Hematopoietic multipotent progenitor cell treated with erythropoietin and hydrocortisone succinate and interleukin-3 and kit ligand, for 8 days (in vitro differentiated cells): ENCODE results near the gene CAMSAP3.

Experiments
- DNase-seq: peaks from one replicate; pipeline ENCODE4 v3.0.0-alpha.2; 2015

Gene CAMSAP3, protein sequence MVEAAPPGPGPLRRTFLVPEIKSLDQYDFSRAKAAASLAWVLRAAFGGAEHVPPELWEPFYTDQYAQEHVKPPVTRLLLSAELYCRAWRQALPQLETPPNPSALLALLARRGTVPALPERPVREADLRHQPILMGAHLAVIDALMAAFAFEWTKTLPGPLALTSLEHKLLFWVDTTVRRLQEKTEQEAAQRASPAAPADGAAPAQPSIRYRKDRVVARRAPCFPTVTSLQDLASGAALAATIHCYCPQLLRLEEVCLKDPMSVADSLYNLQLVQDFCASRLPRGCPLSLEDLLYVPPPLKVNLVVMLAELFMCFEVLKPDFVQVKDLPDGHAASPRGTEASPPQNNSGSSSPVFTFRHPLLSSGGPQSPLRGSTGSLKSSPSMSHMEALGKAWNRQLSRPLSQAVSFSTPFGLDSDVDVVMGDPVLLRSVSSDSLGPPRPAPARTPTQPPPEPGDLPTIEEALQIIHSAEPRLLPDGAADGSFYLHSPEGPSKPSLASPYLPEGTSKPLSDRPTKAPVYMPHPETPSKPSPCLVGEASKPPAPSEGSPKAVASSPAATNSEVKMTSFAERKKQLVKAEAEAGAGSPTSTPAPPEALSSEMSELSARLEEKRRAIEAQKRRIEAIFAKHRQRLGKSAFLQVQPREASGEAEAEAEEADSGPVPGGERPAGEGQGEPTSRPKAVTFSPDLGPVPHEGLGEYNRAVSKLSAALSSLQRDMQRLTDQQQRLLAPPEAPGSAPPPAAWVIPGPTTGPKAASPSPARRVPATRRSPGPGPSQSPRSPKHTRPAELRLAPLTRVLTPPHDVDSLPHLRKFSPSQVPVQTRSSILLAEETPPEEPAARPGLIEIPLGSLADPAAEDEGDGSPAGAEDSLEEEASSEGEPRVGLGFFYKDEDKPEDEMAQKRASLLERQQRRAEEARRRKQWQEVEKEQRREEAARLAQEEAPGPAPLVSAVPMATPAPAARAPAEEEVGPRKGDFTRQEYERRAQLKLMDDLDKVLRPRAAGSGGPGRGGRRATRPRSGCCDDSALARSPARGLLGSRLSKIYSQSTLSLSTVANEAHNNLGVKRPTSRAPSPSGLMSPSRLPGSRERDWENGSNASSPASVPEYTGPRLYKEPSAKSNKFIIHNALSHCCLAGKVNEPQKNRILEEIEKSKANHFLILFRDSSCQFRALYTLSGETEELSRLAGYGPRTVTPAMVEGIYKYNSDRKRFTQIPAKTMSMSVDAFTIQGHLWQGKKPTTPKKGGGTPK

DNA sequence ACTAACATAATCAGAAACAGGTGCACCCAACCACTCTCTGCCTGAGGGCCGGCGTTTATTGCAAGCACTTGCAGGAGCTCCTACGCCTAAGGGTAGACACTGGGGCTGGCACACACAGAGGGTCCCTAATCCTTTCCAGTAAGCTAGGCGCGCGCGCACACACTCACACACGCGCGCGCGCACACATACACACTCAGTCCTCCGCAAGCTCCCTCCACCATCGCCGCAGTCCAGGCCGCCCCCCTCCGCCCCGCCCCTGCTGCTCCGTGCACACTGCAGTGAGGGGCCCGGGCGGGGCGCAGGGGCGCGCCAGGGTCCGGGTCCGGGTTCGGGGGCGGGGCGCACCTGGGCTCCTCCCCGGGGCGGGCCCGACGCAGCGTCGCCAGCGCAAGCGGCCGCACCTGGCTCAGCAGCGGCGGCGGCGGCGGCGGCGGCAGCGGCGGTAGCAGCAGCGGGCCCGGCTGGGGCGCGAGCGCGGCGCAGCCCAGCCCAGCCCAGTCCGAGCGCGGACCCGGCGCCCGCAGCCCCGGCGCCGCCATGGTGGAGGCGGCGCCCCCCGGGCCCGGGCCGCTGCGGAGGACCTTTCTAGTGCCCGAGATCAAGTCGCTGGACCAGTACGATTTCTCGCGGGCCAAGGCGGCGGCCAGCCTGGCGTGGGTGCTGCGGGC lies at the start of gene CAMSAP3:
Gene CAMSAP3, plus strand, starts transcription at position 398 of the 668 bp plus-strand sequence. Its CDS starts 140 bp downstream, at position 538.
- peak; percentile 6 for DNase-seq

DNA sequence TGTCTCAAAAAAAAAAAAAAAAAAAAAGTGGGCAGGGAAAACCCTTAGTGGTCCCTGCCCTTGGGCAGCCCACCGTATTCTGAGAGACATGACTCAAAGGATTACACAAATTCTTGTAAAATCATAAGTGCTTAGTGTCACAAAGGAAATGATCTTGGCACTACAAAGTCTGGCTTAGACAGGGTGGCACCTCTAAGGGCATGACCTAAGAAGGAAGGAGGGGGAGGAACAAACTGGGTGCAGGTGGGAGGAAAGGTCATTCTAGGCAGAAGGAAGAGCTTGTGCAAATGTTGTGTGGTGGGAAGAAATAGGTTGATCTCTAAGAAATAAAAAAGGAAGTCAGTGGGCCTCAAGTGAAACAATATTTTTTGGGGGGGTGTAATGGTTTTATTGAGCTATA lies 49.8 kb upstream of the CAMSAP3 start:
- DNase-seq, result no peak

DNA sequence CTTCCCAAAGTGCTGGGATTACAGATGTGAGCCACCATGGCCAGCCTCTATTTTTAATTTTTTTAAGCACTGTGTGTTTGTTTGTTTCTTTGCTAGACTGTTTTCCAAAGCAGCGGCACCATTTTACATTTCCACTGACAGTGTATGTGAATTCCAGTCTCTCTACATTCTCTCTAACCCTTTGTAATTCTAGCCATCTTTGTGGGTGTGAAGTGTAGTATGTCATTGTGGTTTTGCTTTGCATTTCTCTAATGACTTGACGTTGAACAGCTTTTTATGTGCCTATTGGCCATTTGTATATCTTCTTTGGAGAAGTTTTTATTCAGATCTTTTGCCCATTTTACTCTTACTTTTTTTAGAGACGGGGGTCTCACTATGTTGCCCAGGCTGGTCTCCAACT lies 48.5 kb upstream of the CAMSAP3 start:
- DNase-seq, result no peak

DNA sequence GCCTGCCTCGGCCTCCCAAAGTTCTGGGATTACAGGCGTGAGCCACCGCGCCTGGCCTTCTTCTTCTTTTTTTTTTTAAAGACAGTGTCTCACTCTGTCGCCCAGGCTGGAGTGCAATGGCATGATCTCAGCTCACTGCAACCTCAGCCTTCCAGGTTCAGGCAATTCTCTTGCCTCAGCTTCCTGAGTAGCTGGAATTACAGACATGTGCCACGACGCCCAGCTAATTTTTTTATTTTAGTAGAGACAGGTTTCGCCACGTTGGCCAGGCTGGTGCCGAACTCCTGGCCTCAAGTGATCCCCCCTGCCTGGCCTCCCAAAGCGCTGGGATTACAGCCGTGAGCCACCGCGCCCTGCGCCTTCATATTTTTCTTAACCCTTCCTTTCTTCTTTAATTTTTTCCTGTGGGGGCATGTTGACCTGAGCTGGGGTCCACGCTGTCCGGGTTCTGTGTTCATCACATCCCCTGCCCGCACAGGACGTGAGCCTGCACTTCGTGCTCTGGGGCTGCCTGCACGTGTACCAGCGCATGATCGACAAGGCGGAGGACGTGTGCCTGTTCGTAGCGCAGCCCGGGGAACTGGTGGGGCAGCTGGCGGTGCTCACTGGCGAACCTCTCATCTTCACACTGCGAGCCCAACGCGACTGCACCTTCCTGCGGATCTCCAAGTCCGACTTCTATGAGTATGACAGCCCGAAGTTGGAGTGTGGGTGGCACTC lies 46.1 kb upstream of the CAMSAP3 start:
- no peak for DNase-seq

DNA sequence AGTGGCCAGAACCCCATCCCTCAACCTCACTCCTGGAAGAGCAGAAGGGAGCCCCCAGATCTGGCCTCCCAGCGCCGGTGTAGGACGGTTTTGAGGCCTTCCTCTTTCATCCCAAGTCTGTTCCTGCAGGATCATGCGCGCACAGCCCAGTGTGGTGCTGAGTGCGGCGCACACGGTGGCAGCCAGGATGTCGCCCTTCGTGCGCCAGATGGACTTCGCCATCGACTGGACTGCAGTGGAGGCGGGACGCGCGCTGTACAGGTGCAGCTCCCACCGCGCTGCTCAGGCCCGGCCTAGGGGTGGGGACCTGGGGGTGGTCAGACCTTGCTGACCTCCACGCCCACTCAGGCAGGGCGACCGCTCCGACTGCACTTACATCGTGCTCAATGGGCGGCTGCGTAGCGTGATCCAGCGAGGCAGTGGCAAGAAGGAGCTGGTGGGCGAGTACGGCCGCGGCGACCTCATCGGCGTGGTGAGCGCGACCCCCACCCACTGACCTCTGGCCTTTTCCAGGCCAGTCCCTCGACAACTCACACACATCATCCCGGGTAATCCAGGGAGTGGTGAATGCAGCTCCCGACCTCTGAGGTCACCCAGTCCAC lies 45.4 kb upstream of the CAMSAP3 start:
- DNase-seq, result no peak

DNA sequence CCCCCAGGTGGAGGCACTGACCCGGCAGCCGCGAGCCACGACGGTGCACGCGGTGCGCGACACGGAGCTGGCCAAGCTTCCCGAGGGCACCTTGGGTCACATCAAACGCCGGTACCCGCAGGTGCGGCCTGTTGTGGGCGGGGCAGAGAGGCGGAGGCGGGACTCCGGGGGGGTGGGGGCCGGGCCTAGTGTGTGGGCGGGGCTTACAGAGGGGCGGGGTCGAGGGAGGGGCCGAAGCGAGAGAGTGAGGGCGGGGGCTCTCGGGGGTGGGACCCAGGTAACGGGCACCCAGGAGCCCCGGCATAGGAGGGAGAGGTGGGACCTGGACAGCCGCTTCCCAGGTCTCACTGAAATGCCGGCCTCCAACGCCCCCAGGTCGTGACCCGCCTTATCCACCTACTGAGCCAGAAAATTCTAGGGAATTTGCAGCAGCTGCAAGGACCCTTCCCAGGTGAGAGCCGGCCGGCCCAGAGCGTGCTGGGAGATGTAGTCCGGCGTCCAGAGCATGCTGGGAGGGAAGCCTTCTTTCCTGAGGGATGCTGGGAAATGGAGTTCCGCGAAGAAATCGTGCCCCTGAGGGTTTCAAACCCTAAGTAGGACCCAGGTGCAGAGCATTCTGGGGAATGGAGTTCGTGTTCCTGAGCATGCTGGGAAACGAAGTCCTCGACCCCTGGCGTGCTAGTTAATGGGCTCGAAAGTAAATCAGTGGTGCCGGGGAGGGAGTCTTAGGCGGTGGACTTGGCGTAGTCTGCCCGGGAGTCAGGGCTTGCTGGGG lies 44.5 kb upstream of the CAMSAP3 start:
- peak; percentile 60 for DNase-seq

DNA sequence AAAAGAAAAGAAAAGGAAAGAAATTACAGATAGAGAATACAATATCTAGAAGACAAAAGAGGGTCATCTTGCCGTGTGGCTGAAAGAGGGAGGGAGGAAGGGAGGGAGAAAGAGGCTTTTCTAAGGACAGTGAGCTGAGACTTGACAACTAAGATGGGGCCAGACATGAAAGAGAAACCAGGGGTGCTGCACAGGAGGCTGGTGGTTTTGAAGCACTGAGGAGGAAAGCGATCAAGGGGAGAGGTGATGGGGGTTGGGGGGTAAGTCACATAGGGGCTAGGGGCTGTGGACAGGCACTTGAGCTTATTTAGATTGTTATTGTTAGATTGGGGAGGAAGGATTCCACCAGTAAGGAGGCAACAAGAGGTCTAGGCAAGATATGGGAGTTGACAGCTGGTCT lies 42.9 kb upstream of the CAMSAP3 start:
- DNase-seq, result no peak

DNA sequence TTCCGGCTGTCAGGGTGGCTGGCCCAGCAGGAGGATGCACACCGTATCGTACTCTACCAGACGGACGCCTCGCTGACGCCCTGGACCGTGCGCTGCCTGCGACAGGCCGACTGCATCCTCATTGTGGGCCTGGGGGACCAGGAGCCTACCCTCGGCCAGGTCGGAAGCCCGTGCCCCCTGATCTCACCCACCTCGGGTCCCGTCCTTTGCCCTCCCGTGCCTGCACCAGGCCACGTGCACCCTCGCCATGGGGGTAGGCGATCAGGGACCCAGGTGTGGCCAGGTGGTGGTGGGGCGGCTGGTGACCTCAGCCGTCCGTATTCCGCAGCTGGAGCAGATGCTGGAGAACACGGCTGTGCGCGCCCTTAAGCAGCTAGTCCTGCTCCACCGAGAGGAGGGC lies 41.1 kb upstream of the CAMSAP3 start:
- DNase-seq, result no peak

DNA sequence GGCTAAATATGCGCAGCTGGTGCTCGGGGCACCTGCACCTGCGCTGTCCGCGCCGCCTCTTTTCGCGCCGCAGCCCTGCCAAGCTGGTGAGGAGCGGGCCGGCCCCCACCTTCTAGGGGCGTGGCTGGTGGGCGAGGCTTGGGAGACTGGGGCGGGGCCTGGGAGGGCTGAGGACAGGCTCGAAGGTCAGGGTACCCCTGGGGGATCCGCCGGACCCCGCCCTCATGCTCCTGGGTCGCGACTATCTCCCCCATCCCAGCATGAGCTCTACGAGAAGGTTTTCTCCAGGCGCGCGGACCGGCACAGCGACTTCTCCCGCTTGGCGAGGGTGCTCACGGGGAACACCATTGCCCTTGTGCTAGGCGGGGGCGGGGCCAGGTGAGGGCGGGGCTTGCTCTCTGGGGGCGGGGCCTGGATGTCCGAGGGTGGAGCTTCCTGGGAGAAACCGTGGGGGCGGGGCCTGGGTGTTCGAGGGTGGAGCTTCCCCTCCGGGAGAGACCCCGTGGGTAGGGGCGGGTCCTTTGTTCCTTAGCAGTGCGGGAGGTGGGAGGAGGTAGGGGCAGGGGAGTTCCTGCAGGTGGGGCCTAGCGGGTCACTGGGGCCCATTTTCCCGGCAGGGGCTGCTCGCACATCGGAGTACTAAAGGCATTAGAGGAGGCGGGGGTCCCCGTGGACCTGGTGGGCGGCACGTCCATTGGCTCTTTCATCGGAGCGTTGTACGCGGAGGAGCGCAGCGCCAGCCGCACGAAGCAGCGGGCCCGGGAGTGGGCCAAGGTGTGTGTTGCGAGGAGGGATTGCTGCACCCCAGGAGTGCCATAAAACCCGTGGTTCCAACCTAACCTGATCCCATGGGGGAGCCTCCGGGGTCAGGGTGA lies 40.4 kb upstream of the CAMSAP3 start:
- no peak for DNase-seq

DNA sequence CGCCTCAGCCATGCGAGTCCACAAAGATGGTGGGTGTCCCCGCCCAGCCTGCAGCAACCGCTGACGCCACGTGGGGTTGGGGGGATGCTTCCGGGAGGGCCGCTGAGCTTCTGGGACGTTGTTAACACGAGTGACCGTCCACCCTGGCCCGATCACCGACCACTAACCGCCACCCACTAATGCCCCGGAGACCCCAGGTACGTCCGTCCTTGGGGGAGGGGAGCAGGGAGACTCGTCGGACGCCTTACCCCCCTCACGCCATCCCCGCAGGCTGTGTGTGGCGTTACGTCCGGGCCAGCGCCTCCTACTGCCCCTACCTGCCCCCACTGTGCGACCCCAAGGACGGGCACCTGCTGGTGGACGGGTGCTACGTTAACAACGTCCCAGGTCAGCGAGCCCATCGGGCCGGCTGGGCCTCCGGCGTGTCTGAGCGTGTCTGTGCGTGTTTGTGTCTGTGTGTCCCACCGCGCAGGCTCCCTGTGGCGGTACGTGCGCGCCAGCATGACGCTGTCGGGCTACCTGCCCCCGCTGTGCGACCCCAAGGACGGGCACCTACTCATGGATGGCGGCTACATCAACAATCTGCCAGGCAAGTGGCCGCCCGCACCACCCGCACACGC lies 38.9 kb upstream of the CAMSAP3 start:
- DNase-seq, result no peak

DNA sequence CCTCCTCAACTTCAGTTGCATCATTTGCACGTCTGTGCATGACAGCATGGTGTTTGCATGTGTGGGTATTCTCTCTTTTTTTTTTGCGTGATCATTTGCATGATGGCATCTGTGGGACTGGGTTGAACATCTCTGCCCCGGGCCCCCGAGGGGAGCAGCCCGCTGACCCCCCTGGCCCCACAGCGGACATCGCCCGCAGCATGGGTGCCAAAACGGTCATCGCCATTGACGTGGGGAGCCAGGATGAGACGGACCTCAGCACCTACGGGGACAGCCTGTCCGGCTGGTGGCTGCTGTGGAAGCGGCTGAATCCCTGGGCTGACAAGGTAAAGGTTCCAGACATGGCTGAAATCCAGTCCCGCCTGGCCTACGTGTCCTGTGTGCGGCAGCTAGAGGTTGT lies 37.0 kb upstream of the CAMSAP3 start:
- no peak for DNase-seq

DNA sequence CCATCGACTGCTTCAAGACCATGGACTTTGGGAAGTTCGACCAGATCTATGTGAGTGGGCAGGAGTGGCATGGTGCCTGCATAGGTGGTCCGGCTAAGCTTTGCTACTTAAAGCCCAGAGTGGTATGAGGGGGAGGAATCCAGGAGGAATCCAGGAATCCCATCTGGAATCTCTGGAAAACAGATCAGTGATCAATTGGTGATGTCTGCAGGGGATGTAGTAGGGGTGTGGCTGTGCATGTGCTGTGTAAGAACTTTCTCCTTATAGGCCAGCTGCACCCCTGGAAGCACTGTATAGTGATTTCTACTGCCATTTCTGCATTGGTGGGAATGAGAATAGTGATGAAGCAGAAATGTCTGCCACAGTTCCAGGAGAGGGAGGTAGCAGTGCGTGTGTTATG lies 36.6 kb upstream of the CAMSAP3 start:
- no peak for DNase-seq

DNA sequence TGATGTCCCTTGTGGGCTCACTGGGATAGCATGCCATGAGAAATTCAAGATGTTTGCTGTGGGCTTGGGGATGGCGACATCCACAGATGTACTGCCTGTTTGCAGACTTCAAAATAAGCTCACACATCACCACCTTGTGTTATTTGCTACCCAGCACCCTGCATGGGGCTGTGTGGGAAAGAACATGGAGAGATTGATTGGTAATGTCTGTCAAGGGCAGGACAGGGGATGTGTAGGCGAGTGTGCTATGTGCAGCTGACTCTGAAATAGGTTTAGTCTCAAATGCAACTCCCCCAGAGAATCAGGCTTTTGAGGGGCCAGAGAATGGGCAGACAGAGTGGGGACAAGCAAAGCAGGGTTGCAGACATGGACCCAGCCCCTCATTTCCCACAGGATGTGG lies 35.4 kb upstream of the CAMSAP3 start:
- DNase-seq, result no peak

DNA sequence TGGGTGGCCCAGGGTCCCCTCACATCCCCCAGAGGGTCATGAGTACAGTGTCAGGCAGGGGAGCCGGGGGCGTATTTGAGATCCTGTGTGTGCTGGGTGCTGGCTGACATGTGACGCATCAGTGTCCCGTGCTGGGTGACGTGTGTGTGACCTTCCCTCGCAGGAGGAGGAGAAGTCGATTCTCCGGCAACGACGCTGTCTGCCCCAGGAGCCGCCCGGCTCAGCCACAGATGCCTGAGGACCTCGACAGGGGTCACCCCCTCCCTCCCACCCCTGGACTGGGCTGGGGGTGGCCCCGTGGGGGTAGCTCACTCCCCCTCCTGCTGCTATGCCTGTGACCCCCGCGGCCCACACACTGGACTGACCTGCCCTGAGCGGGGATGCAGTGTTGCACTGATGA lies 34.3 kb upstream of the CAMSAP3 start:
- DNase-seq, result no peak

DNA sequence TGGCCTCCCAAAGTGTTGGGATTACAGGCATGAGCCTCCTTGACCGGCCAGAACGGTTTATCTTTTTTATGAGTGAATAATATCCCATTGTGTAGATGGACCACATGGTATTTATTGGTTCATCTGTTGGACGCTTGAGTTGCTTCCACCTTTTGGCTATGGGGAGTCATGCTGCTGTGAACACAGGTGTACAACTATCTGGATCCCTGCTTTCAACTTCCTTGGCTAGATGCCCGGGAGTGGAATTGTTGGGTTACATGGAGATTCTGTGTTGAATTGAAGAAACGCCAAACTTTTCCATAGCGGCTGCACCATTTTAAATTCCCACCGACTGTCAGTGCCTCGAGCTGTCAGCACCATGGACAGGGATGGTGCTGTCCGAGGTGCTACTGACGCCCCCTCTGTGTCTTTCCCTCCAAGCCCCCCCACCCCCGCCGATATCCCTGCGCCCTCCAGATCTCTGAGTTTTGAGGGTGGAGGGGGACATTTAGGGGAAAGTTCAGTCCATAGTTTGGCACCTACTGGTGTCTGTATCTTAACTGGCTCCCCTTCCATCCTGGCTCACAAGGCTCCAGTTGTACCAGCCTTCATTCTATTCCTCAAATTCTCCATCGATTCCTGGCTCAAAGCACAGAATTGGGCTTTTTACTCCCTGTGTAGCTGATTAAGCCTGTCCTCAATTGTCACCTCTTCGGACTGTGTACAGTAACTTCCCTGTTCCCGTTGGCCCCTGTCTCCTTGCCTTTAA lies 32.8 kb upstream of the CAMSAP3 start:
- DNase-seq, result peak; percentile 15

DNA sequence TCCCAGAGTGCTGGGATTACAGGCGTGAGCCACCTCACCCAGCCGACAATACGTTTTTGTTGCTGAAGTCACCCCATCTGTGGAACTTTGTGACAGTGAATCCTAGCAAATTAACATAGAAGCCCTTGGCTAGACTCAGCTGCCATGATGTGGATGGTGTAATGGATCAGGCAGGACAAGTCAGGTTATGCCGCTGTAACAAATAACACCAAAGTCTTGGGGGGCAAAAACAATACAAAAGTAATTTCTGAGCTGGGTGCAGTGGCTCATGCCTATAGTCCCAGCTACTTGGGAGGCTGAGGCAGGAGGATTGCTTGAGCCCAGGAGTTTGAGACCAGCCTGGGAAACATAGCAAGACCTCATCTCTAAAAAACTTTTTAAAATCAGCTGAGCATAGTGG lies 30.8 kb upstream of the CAMSAP3 start:
- DNase-seq, result no peak

DNA sequence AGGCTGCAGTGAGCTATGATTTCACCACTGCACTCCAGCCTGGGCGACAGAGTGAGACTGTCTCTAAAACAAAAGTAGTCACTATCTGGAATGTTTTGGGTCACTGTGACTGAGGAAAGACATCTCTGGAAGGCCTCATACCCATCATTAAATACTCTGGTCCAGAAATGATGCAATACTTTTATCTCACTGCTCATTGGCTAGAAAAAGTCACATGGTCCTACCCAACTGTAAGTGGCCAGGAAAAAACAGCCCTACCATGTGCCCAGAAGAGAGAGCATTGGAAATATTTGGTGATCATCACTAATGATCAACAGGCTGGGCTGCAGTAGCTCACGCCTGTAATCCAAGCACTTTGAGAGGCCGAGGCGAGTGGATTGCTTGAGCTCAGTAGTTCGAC lies 30.3 kb upstream of the CAMSAP3 start:
- DNase-seq, result peak; percentile 25

DNA sequence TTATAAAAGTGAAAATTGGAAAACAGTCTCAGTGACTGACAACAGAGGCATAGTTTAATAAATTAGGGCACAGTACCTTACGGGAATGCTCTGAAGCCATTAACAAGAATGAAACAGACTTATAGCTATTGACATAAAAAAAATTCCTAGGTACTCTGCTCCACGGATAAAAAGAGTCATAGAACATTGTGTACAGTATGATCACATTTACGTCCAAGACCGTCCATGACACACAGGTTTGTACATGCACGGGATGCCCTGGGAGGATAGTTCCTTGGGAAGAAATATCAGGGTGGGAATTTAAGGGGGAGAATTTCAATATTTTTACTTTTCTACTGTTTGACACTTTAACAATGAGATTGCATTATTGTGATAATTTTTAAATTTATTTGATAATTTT lies 24.9 kb upstream of the CAMSAP3 start:
- DNase-seq, result no peak
